Memory B cell (primary cell): Measurements from ENCODE around the gene CNNM2.
"Not testable (repeated sequence)": the region's sequence is repeated elsewhere in the genome, so short reads cannot be mapped to it uniquely, and the experiment has no call there.

ENCODE experiments used
- ATAC-seq: fragments of 150-1000 bp; cut with Tn5 transposase; 2 replicates; pipeline ENCODE4 v1.10.0; 2021; ENCODE audit warnings: low read depth, mild to moderate bottlenecking, moderate library complexity
- DNase-seq, 2 donors: peaks; one replicate each; pipeline ENCODE4 v3.0.0; 2022; ENCODE audit warnings: low spot score in 2 of 2
- H3K27ac Mint-ChIP-seq: one replicate; pipeline ENCODE4 v1.8.0; 2022; ENCODE audit warnings: mild to moderate bottlenecking, moderate library complexity, mixed read lengths
- H3K27me3 Mint-ChIP-seq: one replicate; pipeline ENCODE4 v1.8.0; 2022; ENCODE audit warnings: mixed read lengths
- H3K36me3 Mint-ChIP-seq: one replicate; pipeline ENCODE4 v1.8.0; 2022; ENCODE audit warnings: mild to moderate bottlenecking, mixed read lengths
- H3K4me1 Mint-ChIP-seq: one replicate; pipeline ENCODE4 v1.8.0; 2022; ENCODE audit warnings: mixed read lengths
- H3K4me3 Mint-ChIP-seq: one replicate; pipeline ENCODE4 v1.8.0; 2022; ENCODE audit warnings: mild to moderate bottlenecking, moderate library complexity, mixed read lengths
- H3K9me3 Mint-ChIP-seq: one replicate; pipeline ENCODE4 v1.8.0; 2022; ENCODE audit warnings: mixed read lengths

CNNM2 gene

DNA sequence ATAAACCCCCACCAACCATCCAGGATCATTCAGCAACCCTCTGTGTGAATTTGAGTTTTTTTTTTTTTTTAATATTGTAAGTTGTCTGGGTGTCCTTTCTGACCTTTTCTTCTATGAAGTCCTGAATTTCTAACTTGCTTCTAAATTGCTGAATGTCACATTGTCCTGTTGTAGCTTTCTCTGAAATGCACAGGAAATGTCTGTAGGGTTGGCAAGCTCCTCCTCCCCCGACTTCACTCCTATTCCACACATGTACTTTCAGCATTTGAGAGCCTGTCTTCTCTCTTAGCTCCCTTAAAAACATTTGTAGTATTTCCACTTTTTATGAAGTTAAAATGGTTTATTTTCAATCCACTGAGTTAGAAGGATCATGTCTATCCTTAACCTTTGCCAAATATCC lies 3.3 kb upstream of the CNNM2 start:
- Mint-ChIP-seq H3K27ac (no peak overlapping the region), H3K4me3 (no peak overlapping the region)

DNA sequence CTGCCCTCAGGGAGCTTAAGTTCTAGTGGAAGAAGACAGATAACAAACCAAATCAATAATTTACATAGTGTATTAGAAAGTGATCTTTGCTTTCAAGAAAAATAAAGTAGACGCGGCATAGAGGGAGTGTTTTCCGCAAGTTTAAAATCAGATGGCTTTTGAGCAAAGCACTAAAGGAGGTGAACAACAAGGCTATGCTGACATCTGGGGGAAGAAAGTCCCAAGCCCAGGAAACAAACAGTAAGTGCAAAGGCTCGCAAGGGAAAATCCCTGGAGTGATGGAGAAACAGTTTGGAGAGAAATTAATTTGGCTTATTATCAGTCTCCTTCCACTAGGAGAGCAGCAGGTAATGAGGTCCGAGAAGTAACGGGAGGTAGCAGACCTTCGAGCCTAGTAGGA lies 1.9 kb upstream of the CNNM2 start:
- Mint-ChIP-seq H3K36me3 (peaks cover 2% of the 10 kb centered on the region), H3K9me3 (no peaks in the 10 kb centered on the region), H3K4me3 (peak overlapping the region; percentile 66), H3K27me3 (peaks cover 7% of the 10 kb centered on the region), H3K27ac (peak overlapping the region; percentile 15), H3K4me1 (peaks cover 22% of the 10 kb centered on the region)
- DNase-seq (no peak), ATAC-seq (no peak)

More for the DNA sequence above, 3.3 kb upstream of the CNNM2 start:
- no peaks in the 10 kb centered on the region for H3K9me3 Mint-ChIP-seq
- peaks cover 10% of the 10 kb centered on the region for H3K4me1 Mint-ChIP-seq
- H3K36me3 Mint-ChIP-seq = no peaks in the 10 kb centered on the region
- H3K27me3 Mint-ChIP-seq = peaks cover 7% of the 10 kb centered on the region
- DNase-seq (no peak), ATAC-seq (no peak)

DNA sequence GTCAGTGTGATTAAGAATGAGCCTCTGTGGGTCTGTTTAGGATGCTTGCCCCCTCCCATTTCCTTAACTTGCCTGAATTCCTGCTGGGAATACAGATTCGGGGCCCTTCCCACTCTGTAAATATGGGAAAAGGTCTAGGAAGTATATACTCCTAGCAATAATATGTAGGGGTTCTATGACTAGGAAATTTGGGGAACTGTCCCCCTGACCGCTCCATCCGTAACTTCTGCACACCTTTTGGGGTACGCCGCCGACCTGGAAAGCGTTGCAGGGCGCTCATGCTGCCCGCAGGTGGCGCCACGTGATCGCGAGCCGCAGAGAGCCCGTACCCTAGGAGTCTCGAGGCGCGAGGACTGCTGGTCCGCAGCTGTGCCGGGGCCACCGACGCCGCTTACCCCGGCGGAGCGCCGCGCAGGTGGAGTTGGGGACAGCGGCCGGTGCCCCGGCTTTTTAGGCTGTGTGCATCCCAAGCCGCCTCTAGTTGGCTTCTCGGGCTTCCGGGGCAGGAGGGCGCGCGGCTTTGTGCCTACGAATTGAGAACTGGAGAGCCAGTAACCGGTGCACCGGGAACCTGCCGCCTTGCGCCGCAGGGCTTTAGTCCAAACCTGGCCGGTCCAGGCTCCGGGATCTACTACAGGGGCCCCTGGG lies 656 bp upstream of the CNNM2 start:
- Mint-ChIP-seq H3K27me3 (peaks cover 4% of the 10 kb centered on the region), H3K4me3 (peak overlapping the region; percentile 98), H3K36me3 (peaks cover 4% of the 10 kb centered on the region), H3K4me1 (peaks cover 26% of the 10 kb centered on the region), H3K27ac (peak overlapping the region; percentile 98), H3K9me3 (no peaks in the 10 kb centered on the region)
- ATAC-seq (peak; percentile 51), DNase-seq (peak; percentile 87 to 89)

DNA sequence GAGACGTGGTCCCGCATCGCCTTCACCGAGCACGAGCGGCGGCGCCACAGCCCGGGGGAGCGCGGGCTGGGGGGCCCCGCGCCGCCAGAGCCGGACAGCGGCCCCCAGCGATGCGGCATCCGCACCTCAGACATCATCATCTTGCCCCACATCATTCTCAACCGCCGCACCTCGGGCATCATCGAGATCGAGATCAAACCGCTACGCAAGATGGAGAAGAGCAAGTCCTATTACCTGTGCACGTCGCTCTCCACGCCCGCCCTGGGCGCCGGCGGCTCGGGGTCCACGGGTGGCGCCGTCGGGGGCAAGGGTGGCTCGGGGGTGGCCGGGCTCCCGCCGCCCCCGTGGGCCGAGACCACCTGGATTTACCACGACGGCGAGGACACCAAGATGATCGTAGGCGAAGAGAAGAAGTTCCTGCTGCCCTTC lies 737 bp downstream of the CNNM2 start:
- DNase-seq (peak in 1 of 2 donors; percentile 9), ATAC-seq (no peak)
- peak overlapping the region; percentile 98 for H3K27ac Mint-ChIP-seq
- peaks cover 4% of the 10 kb centered on the region for H3K36me3 Mint-ChIP-seq
- H3K4me1 Mint-ChIP-seq = peaks cover 35% of the 10 kb centered on the region
- peaks cover 3% of the 10 kb centered on the region for H3K27me3 Mint-ChIP-seq
- H3K4me3 Mint-ChIP-seq = peak overlapping the region; percentile 98
- H3K9me3 Mint-ChIP-seq = no peaks in the 10 kb centered on the region

DNA sequence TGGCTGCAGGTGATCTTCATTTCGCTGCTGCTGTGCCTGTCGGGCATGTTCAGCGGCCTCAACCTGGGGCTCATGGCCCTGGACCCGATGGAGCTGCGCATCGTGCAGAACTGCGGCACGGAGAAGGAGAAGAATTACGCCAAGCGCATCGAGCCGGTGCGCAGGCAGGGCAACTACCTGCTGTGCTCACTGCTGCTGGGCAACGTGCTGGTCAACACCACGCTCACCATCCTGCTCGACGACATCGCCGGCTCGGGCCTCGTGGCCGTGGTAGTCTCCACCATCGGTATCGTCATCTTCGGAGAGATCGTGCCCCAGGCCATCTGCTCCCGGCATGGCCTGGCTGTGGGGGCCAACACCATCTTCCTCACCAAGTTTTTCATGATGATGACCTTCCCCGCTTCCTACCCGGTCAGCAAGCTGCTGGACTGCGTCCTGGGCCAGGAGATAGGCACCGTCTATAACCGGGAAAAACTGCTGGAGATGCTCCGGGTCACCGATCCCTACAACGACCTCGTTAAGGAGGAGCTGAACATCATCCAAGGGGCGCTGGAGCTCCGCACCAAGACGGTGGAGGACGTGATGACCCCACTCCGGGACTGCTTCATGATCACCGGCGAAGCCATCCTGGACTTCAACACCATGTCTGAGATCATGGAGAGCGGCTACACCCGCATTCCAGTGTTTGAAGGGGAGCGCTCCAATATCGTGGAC lies 1.3 kb downstream of the CNNM2 start:
- peaks cover 4% of the 10 kb centered on the region for H3K36me3 Mint-ChIP-seq
- no peaks in the 10 kb centered on the region for H3K9me3 Mint-ChIP-seq
- DNase-seq (peak in 1 of 2 donors; percentile 18), ATAC-seq (no peak)
- peak overlapping the region; percentile 98 for H3K4me3 Mint-ChIP-seq
- peaks cover 1% of the 10 kb centered on the region for H3K27me3 Mint-ChIP-seq
- H3K27ac Mint-ChIP-seq = no peak overlapping the region
- H3K4me1 Mint-ChIP-seq = peaks cover 35% of the 10 kb centered on the region

DNA sequence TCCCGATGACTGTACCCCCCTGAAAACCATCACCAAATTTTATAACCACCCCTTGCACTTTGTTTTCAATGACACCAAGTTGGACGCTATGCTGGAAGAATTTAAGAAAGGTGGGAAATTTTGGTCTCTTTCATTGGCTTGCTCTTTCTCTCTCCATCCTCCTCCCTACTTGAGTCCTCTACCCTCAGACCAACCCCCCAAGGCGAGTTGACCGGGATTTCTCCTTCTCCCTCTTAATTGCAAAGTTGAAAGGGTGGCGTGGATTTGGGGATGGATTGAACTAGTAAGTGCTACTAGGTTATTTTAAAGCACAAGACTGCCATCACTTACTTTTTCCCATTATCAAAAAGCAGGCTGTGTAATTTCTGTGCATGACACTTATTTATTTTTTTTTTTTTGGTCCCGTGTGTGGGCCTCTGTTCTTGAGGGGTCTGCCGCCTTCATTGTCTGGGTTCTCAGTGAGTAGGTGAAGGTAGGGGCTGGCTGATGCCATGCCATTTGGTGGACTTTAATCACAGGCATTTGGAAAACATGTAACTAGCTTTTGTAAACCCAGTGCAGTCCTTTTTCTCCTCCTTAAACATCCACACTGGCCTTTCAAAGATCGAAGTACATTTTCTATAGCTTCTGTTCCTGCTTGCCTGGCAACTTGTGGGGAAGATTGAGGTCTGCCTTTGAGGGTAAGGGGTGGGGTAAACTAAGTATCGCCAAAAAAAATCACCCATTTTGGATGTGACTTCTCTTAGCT lies 2.1 kb downstream of the CNNM2 start:
- Mint-ChIP-seq H3K9me3 (no peaks in the 10 kb centered on the region), H3K4me1 (peaks cover 35% of the 10 kb centered on the region), H3K4me3 (peak overlapping the region; percentile 98), H3K27me3 (peaks cover 1% of the 10 kb centered on the region), H3K27ac (no peak overlapping the region), H3K36me3 (peaks cover 4% of the 10 kb centered on the region)
- DNase-seq = no peak
- ATAC-seq = no peak

DNA sequence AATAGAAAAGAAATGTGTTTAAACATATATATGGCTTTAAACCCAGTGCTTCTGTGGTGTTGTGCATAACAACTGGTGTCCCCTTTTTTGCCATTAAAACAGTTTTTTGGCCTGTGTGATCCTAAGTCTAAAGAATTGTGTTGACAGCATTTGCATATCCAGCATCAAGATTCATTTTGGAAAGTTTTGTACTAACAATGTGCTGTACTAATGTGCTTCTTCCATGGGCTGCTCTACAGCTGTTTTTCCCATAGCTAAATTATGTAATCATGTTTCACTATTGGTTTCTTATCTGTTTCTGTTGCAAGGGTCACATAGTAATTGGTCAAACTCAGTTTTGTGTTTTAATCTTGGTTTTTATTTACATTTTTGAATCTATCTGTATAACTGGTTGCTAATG lies 5.5 kb downstream of the CNNM2 start:
- H3K27me3 Mint-ChIP-seq = no peaks in the 10 kb centered on the region
- H3K36me3 Mint-ChIP-seq = peaks cover 10% of the 10 kb centered on the region
- DNase-seq = no peak
- no peak overlapping the region for H3K4me3 Mint-ChIP-seq
- no peaks in the 10 kb centered on the region for H3K9me3 Mint-ChIP-seq
- peaks cover 38% of the 10 kb centered on the region for H3K4me1 Mint-ChIP-seq
- no peak for ATAC-seq
- H3K27ac Mint-ChIP-seq = peak overlapping the region; percentile 29

DNA sequence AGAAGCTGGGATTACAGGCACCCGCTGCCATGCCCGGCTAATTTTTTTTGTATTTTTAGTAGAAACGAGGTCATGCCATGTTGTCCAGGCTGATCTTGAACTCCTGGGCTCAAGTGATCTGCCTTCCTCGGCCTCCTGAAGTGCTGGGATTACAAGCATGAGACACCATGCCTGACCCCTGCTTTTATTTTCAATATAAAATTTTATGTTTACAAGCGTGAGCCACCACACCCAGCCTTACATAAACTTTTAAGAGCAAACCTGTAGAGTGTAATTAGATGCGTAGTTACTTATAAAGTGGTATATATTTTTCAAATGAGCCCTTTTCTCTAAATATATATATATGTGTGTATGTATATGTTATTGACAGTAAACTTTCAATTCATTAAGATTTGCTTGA lies 8.7 kb downstream of the CNNM2 start:
- H3K27ac Mint-ChIP-seq = no peak overlapping the region

DNA sequence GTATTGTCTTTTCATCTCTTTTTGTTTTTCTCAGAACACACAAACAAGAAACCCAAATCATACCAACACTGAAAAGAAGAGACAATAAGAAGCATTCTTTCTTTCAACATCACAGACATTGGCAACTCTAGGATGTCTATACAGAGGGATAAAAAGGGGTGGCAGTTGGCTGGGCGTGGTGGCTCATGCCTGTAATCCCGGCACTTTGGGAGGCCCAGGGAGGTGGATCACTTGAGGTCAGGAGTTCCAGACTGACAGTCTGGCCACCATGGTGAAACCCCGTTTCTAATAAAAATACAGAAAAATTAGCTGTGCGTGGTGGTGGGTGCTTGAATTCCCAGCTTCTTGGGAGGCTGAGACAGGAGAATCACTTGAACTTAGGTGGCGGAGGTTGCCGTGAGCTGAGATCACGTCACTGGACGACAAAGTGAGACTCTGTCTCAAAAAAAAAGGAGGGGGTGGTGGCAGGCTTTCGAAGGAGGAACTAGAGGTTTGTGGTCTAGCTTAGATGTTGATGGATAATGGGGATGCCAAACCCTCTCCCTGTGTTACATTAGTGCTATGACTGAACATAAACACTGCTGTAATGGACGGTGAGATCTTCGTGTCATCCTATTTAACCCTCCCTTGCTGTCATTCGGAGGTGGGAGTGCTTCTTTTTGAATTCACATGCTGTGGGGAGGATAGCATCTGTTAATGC lies 9.4 kb downstream of the CNNM2 start:
- peak; percentile 38 for ATAC-seq
- Mint-ChIP-seq H3K4me1 (peaks cover 15% of the 10 kb centered on the region), H3K36me3 (peaks cover 12% of the 10 kb centered on the region), H3K9me3 (no peaks in the 10 kb centered on the region), H3K4me3 (no peak overlapping the region), H3K27ac (no peak overlapping the region), H3K27me3 (no peaks in the 10 kb centered on the region)
- no peak for DNase-seq

More for the DNA sequence above, 8.7 kb downstream of the CNNM2 start:
- H3K9me3 Mint-ChIP-seq = no peaks in the 10 kb centered on the region
- no peak overlapping the region for H3K4me3 Mint-ChIP-seq
- H3K27me3 Mint-ChIP-seq = no peaks in the 10 kb centered on the region
- ATAC-seq = no peak
- H3K4me1 Mint-ChIP-seq = peaks cover 17% of the 10 kb centered on the region
- H3K36me3 Mint-ChIP-seq = peaks cover 11% of the 10 kb centered on the region
- DNase-seq = no peak

DNA sequence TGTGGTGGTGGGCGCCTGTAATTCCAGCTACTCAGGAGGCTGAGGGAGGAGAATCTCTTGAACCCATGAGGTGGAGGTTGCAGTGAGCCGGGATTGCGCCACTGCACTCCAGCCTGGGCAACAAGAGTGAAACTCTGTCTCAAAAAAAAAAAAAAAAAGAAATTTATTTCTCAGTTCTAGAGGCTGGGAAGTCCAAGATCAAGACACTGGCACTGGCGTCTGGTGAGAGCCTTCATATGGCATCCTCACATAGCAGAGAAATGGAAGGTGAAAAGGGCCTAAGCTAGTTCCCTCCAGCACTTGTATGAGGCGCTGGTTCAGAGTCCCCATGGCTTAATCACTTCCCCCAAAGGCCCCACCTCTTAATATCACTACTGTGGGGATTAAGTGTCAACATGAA lies 10.3 kb downstream of the CNNM2 start:
- H3K36me3 Mint-ChIP-seq = peaks cover 14% of the 10 kb centered on the region
- H3K9me3 Mint-ChIP-seq, H3K27me3 Mint-ChIP-seq, H3K4me3 Mint-ChIP-seq, H3K4me1 Mint-ChIP-seq, DNase-seq, H3K27ac Mint-ChIP-seq, ATAC-seq: not testable (repeated sequence)

DNA sequence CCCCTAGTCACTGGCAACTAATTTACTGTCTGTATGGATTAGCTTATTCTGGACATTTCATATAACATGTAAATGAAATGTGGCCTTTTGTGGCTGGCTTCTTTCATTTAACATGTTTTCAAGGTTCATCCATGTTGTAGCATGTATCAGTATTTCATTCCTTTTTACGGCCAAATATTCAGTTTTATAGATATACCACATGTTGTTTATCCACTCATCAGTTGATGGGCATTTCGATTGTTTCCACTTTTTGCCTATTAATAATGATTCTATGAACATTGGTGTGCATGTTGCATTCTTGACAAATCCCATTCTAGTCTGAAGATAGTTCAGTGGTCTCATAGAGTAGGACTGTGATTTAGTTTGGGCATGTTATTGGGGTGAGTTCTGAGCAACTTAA lies 12.6 kb downstream of the CNNM2 start:
- Mint-ChIP-seq H3K36me3 (peaks cover 14% of the 10 kb centered on the region), H3K4me3 (no peak overlapping the region), H3K4me1 (peaks cover 6% of the 10 kb centered on the region), H3K27me3 (no peaks in the 10 kb centered on the region), H3K9me3 (no peaks in the 10 kb centered on the region), H3K27ac (no peak overlapping the region)
- ATAC-seq = no peak
- DNase-seq = no peak

DNA sequence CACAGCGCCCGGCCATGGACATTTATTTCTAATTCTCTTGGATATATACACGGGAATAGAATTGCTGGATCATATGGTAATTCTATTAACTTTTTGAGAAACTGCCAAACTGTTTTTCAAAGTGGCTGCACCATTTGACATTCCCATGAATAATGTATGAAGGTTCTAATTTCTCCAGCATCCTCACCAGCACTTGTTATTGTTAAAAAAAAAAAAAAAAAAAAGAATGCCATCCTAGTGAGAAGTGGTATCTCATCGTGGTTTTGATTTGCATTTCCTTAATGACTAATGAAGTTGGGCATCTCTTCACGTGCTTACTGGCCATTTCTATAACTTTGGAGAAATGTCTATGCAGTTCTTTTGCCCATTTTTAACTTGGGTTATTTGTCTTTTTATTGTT lies 13.5 kb downstream of the CNNM2 start:
- no peak overlapping the region for H3K27ac Mint-ChIP-seq

DNA sequence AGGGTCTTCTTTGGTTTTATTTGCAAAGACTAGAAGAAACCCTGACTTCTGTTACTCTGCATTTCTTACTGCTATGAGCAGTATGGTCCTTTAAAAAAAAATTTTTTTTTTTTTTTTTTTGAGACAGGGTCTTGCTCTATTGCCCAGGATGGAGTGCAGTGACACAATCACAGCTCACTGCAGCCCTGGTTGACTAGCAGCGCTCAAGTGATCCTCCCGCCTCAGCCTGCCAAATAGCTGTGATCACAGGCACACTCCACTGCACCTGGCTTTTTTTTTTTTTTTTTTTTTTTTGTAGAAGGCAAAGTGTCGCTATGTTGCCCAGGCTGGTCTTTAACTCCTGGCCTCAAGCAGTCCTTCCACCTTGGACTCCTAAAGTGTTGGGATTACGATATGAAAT lies 17.4 kb downstream of the CNNM2 start:
- no peak overlapping the region for H3K27ac Mint-ChIP-seq
- H3K27me3 Mint-ChIP-seq = no peaks in the 10 kb centered on the region
- peaks cover 5% of the 10 kb centered on the region for H3K4me1 Mint-ChIP-seq
- ATAC-seq = no peak
- DNase-seq = no peak
- peaks cover 13% of the 10 kb centered on the region for H3K36me3 Mint-ChIP-seq
- H3K9me3 Mint-ChIP-seq = no peaks in the 10 kb centered on the region
- no peak overlapping the region for H3K4me3 Mint-ChIP-seq

More for the DNA sequence above, 13.5 kb downstream of the CNNM2 start:
- Mint-ChIP-seq H3K36me3 (peaks cover 16% of the 10 kb centered on the region), H3K4me3 (no peak overlapping the region), H3K4me1 (peaks cover 6% of the 10 kb centered on the region), H3K27me3 (no peaks in the 10 kb centered on the region), H3K9me3 (no peaks in the 10 kb centered on the region)
- DNase-seq (no peak), ATAC-seq (no peak)
